DOHH2 (cell line): ENCODE results near the gene OCA2.

Experiments
- H3F3A ChIP-seq: fragments of 200-600 bp; sonication (generic), shearing (Covaris generic); 2 replicates; pipeline ENCODE4 v1.6.0; 2016; ENCODE audit warnings: antibody characterized with exemption, mild to moderate bottlenecking; ENCODE audit not compliant: control insufficient read depth, insufficient read depth
- H3K27ac ChIP-seq: fragments of 200-600 bp; sonication (generic); 2 replicates; pipeline ENCODE4 v1.5.1; 2014; ENCODE audit warnings: low read depth, mild to moderate bottlenecking, low read length, moderate library complexity
- H3K27me3 ChIP-seq: fragments of 200-600 bp; sonication (generic); 2 replicates; pipeline ENCODE4 v1.6.1; 2014; ENCODE audit warnings: mild to moderate bottlenecking, low read length, mixed read lengths; ENCODE audit not compliant: control insufficient read depth
- H3K36me3 ChIP-seq: fragments of 200-600 bp; sonication (generic); 2 replicates; pipeline ENCODE4 v1.6.1; 2014; ENCODE audit warnings: mild to moderate bottlenecking, low read length, moderate library complexity, mixed read lengths; ENCODE audit not compliant: control insufficient read depth
- H3K4me1 ChIP-seq: fragments of 200-600 bp; sonication (generic); 2 replicates; pipeline ENCODE4 v1.6.1; 2014; ENCODE audit warnings: mild to moderate bottlenecking, low read length, mixed read lengths; ENCODE audit not compliant: control insufficient read depth
- H3K4me2 ChIP-seq: fragments of 200-600 bp; sonication (generic); 2 replicates; pipeline ENCODE4 v1.6.0; 2014; ENCODE audit warnings: mild to moderate bottlenecking, low read length, moderate library complexity
- H3K4me3 ChIP-seq: fragments of 200-600 bp; sonication (generic); 2 replicates; pipeline ENCODE4 v1.5.1; 2014; ENCODE audit warnings: mild to moderate bottlenecking, low read length, mixed read lengths
- H3K79me2 ChIP-seq: fragments of 200-600 bp; sonication (generic); 2 replicates; pipeline ENCODE4 v1.6.1; 2014; ENCODE audit warnings: mild to moderate bottlenecking, low read length, mixed read lengths; ENCODE audit not compliant: control insufficient read depth
- H3K9me2 ChIP-seq: fragments of 200-600 bp; sonication (generic); replicated peaks from 2 replicates; pipeline ENCODE4 v1.6.1; 2014; ENCODE audit warnings: mild to moderate bottlenecking, low read length, mixed read lengths; ENCODE audit not compliant: control insufficient read depth
- H3K9me3 ChIP-seq: fragments of 200-600 bp; sonication (generic); 2 replicates; pipeline ENCODE4 v1.6.1; 2014; ENCODE audit warnings: antibody characterized with exemption, low read length, mixed read lengths; ENCODE audit not compliant: control insufficient read depth, insufficient read depth
- H4K20me1 ChIP-seq: fragments of 200-600 bp; sonication (generic); 2 replicates; pipeline ENCODE4 v1.6.0; 2014; ENCODE audit warnings: low read depth, mild to moderate bottlenecking, antibody characterized with exemption, low read length, moderate library complexity; ENCODE audit not compliant: control insufficient read depth, insufficient read depth
- EZH2phosphoT487 ChIP-seq: fragments of 200-600 bp; sonication (generic); IDR thresholded peaks from 2 replicates; pipeline ENCODE4 v1.6.1; 2017; ENCODE audit warnings: borderline replicate concordance, mild to moderate bottlenecking, antibody characterized with exemption, low read length, moderate library complexity, mixed read lengths
- TF ChIP-seq, protein P1 (sequence below): fragments of 200-600 bp; sonication (generic); IDR thresholded peaks from one replicate; pipeline ENCODE4 v1.5.1; 2014; ENCODE audit warnings: antibody characterized with exemption, mild to moderate bottlenecking, low read depth, low read length; ENCODE audit not compliant: poor library complexity, severe bottlenecking

Gene OCA2

DNA sequence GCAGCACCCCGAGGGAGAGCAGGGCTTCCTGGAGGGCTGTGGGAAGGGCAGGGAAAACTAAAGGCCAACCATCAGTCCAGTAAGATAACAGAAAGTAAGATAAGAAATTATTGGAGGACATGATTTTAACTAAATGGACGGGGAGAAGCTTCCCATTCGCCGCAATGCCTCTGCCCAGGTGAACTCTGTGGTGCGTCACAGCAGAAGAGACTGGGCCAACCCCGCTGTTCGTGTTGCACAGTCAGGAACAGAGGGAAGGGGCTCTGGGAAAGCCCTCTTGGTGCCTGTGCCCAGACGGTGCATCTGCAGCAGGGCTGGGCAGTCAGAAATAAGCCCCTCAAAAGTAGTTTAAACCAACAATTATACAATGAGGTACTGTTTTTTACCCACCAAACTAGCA is 284.1 kb downstream of the OCA2 start:
- H3K4me1 ChIP-seq: no peaks in the 10 kb centered on the region
- H3F3A ChIP-seq: no peaks in the 10 kb centered on the region
- TF ChIP-seq, protein P1, sequence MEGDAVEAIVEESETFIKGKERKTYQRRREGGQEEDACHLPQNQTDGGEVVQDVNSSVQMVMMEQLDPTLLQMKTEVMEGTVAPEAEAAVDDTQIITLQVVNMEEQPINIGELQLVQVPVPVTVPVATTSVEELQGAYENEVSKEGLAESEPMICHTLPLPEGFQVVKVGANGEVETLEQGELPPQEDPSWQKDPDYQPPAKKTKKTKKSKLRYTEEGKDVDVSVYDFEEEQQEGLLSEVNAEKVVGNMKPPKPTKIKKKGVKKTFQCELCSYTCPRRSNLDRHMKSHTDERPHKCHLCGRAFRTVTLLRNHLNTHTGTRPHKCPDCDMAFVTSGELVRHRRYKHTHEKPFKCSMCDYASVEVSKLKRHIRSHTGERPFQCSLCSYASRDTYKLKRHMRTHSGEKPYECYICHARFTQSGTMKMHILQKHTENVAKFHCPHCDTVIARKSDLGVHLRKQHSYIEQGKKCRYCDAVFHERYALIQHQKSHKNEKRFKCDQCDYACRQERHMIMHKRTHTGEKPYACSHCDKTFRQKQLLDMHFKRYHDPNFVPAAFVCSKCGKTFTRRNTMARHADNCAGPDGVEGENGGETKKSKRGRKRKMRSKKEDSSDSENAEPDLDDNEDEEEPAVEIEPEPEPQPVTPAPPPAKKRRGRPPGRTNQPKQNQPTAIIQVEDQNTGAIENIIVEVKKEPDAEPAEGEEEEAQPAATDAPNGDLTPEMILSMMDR: no peak
- no peak for TF ChIP-seq EZH2phosphoT487
- H3K27ac ChIP-seq: no peak overlapping the region
- H3K9me3 ChIP-seq: no peaks in the 10 kb centered on the region; the same call in 1 of the 2 replicates
- no peaks in the 10 kb centered on the region for H3K27me3 ChIP-seq
- no peak overlapping the region for H3K4me3 ChIP-seq
- H3K4me2 ChIP-seq: no peak overlapping the region
- H3K36me3 ChIP-seq: no peaks in the 10 kb centered on the region
- no peaks in the 10 kb centered on the region for H3K9me2 ChIP-seq
- H4K20me1 ChIP-seq: no peaks in the 10 kb centered on the region
- H3K79me2 ChIP-seq: no peaks in the 10 kb centered on the region

GRCh38 chr15:27813139-27813538 is 286.0 kb downstream of the OCA2 start:
- Histone ChIP-seq H3K4me1 (no peaks in the 10 kb centered on the region), H3K79me2 (no peaks in the 10 kb centered on the region), H3F3A (no peaks in the 10 kb centered on the region), H3K27me3 (no peaks in the 10 kb centered on the region), H3K36me3 (no peaks in the 10 kb centered on the region), H3K4me3 (no peak overlapping the region), H4K20me1 (no peaks in the 10 kb centered on the region), H3K9me2 (no peaks in the 10 kb centered on the region), H3K4me2 (no peak overlapping the region), H3K27ac (no peak overlapping the region), H3K9me3 (peaks cover 3% of the 10 kb centered on the region; the same call in 1 of the 2 replicates)
- no peak for TF ChIP-seq EZH2phosphoT487
- TF ChIP-seq, protein P1: no peak

DNA sequence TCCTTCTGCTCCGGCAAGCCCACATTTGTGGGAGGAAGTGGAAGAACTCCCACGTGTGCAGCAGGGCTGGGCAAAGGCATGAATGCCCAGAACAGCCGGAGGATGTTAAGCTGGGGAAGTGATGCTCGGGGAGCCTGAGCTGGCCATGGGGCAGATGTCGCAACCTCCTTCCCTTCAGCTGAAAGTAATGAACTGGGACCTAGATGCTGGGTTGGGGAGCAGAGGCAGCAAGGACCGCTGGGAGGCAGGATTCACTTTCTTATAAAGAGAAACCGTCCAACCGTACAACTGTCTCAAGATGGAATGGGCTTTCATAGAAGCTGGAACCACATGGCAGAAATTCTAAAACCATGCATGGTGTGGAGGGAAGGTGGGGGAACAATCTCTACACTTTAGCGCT is 290.9 kb downstream of the OCA2 start:
- Histone ChIP-seq H4K20me1 (no peaks in the 10 kb centered on the region), H3K79me2 (no peaks in the 10 kb centered on the region), H3F3A (no peaks in the 10 kb centered on the region), H3K9me2 (no peaks in the 10 kb centered on the region), H3K27me3 (no peaks in the 10 kb centered on the region), H3K27ac (no peak overlapping the region), H3K36me3 (no peaks in the 10 kb centered on the region), H3K4me2 (no peak overlapping the region), H3K4me1 (no peaks in the 10 kb centered on the region), H3K4me3 (no peak overlapping the region), H3K9me3 (peaks cover 21% of the 10 kb centered on the region)
- no peak for TF ChIP-seq EZH2phosphoT487
- TF ChIP-seq, protein P1: no peak
